MM.1S (cell line): ENCODE measurements around the gene USP50.

Experiments used
- DNase-seq: peaks from one replicate; pipeline ENCODE4 v3.0.0-alpha.2; 2015
- H2AFZ ChIP-seq: fragments of 300-600 bp; sonication (generic); 2 replicates; pipeline ENCODE4 v1.6.0; 2016; ENCODE audit warnings: antibody characterized with exemption, low read length
- H3F3A ChIP-seq: fragments of 300-600 bp; sonication (generic); 2 replicates; pipeline ENCODE4 v1.6.1; 2016; ENCODE audit warnings: mild to moderate bottlenecking, antibody characterized with exemption, low read length, moderate library complexity, mixed read lengths; ENCODE audit not compliant: insufficient read depth
- H3K27ac ChIP-seq: fragments of 300-600 bp; sonication (generic); 2 replicates; pipeline ENCODE4 v1.5.1; 2016; ENCODE audit warnings: mild to moderate bottlenecking, low read length
- H3K27me3 ChIP-seq: fragments of 300-600 bp; sonication (generic); replicated peaks from 2 replicates; pipeline ENCODE4 v1.6.0; 2016; ENCODE audit warnings: low read length; ENCODE audit not compliant: insufficient read depth
- H3K36me3 ChIP-seq: fragments of 300-600 bp; sonication (generic); replicated peaks from 2 replicates; pipeline ENCODE4 v1.6.1; 2016; ENCODE audit warnings: mild to moderate bottlenecking, low read length, mixed read lengths; ENCODE audit not compliant: insufficient read depth
- H3K4me1 ChIP-seq: fragments of 300-600 bp; sonication (generic); 2 replicates; pipeline ENCODE4 v1.6.1; 2016; ENCODE audit warnings: low read length, mixed read lengths
- H3K4me2 ChIP-seq: fragments of 300-600 bp; sonication (generic); 2 replicates; pipeline ENCODE4 v1.6.0; 2016; ENCODE audit warnings: low read depth, low read length
- H3K4me3 ChIP-seq: fragments of 300-600 bp; sonication (generic); 2 replicates; pipeline ENCODE4 v1.5.1; 2016; ENCODE audit warnings: low read length, mixed read lengths
- H3K79me2 ChIP-seq: fragments of 300-600 bp; sonication (generic); 2 replicates; pipeline ENCODE4 v1.6.1; 2016; ENCODE audit warnings: mixed run types, low read length, mixed read lengths
- H3K9ac ChIP-seq: fragments of 300-600 bp; sonication (generic); 2 replicates; pipeline ENCODE4 v1.6.1; 2016; ENCODE audit warnings: low read length, mixed read lengths
- H3K9me2 ChIP-seq: fragments of 300-600 bp; sonication (generic); replicated peaks from 2 replicates; pipeline ENCODE4 v1.6.1; 2016; ENCODE audit warnings: mild to moderate bottlenecking, low read length, mixed read lengths; ENCODE audit not compliant: insufficient read depth
- H3K9me3 ChIP-seq: fragments of 300-600 bp; sonication (generic); replicated peaks from 2 replicates; pipeline ENCODE4 v1.6.1; 2016; ENCODE audit warnings: mild to moderate bottlenecking, low read length, mixed read lengths; ENCODE audit not compliant: insufficient read depth
- H4K20me1 ChIP-seq: fragments of 300-600 bp; sonication (generic); 2 replicates; pipeline ENCODE4 v1.6.1; 2016; ENCODE audit warnings: mild to moderate bottlenecking, low read length, moderate library complexity, mixed read lengths; ENCODE audit not compliant: insufficient read depth
- EZH2 ChIP-seq: fragments of 300-600 bp; sonication (generic); optimal IDR thresholded peaks from 2 replicates; pipeline ENCODE3; 2017; ENCODE audit warnings: low read depth, mild to moderate bottlenecking, antibody characterized with exemption, low read length, mixed read lengths
- EZH2phosphoT487 ChIP-seq: fragments of 300-600 bp; sonication (generic); IDR thresholded peaks from 2 replicates; pipeline ENCODE4 v1.6.1; 2018; ENCODE audit warnings: antibody characterized with exemption, low read length
- TF ChIP-seq, protein P1 (sequence below): fragments of 300-600 bp; sonication (generic); IDR thresholded peaks from 2 replicates; pipeline ENCODE4 v1.5.1; 2016; ENCODE audit warnings: antibody characterized with exemption, low read length, mixed read lengths

USP50 gene

GRCh38 chr15:50542887-50543210 is 3.6 kb downstream of the USP50 start:
- Histone ChIP-seq H4K20me1 (no peaks in the 10 kb centered on the region), H3K4me2 (no peak overlapping the region), H3K27me3 (no peaks in the 10 kb centered on the region), H3K4me3 (no peak overlapping the region), H3K36me3 (no peaks in the 10 kb centered on the region), H3K9me3 (no peaks in the 10 kb centered on the region), H3K9ac (no peak overlapping the region), H3K4me1 (no peaks in the 10 kb centered on the region), H3K27ac (no peak overlapping the region), H2AFZ (no peak overlapping the region), H3K79me2 (no peaks in the 10 kb centered on the region), H3K9me2 (no peaks in the 10 kb centered on the region), H3F3A (no peaks in the 10 kb centered on the region)
- no peak for TF ChIP-seq EZH2phosphoT487
- TF ChIP-seq, protein P1, sequence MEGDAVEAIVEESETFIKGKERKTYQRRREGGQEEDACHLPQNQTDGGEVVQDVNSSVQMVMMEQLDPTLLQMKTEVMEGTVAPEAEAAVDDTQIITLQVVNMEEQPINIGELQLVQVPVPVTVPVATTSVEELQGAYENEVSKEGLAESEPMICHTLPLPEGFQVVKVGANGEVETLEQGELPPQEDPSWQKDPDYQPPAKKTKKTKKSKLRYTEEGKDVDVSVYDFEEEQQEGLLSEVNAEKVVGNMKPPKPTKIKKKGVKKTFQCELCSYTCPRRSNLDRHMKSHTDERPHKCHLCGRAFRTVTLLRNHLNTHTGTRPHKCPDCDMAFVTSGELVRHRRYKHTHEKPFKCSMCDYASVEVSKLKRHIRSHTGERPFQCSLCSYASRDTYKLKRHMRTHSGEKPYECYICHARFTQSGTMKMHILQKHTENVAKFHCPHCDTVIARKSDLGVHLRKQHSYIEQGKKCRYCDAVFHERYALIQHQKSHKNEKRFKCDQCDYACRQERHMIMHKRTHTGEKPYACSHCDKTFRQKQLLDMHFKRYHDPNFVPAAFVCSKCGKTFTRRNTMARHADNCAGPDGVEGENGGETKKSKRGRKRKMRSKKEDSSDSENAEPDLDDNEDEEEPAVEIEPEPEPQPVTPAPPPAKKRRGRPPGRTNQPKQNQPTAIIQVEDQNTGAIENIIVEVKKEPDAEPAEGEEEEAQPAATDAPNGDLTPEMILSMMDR = no peak
- no peak for TF ChIP-seq EZH2
- no peak for DNase-seq

DNA sequence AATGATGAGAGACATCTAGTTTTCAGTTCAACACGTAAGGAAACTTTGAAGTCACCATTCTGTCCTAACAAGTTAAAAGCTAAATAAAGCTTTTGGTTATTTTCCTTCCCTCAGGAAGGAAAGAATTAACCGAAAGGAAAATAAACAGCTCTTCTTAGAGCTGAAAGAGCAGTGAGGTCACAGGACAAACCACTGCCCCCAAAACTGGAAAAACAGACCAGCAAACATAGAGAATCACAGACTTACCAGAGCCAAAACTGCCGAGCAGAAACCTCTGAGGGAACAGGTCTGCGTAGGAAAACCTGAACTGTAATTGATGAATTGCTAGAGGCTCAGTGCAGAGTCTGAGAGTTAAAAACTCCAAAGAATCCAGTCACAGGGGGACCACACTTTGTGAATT is 14.7 kb downstream of the USP50 start:
- Histone ChIP-seq H3F3A (no peaks in the 10 kb centered on the region), H2AFZ (no peak overlapping the region), H3K36me3 (no peaks in the 10 kb centered on the region), H3K9ac (no peak overlapping the region), H3K4me2 (no peak overlapping the region), H3K9me2 (no peaks in the 10 kb centered on the region), H4K20me1 (no peaks in the 10 kb centered on the region), H3K27me3 (no peaks in the 10 kb centered on the region), H3K4me3 (no peak overlapping the region), H3K79me2 (no peaks in the 10 kb centered on the region), H3K9me3 (no peaks in the 10 kb centered on the region), H3K27ac (no peak overlapping the region), H3K4me1 (0 out of 2 replicates have a peak, but pooled peaks cover 3% of the 10 kb centered on the region)
- TF ChIP-seq EZH2 = no peak
- TF ChIP-seq EZH2phosphoT487 = no peak
- TF ChIP-seq, protein P1 = no peak
- no peak for DNase-seq

- no peak overlapping the region for H3K4me2 ChIP-seq
- H3K9ac ChIP-seq = no peak overlapping the region
- H3F3A ChIP-seq = no peaks in the 10 kb centered on the region
- H3K27ac ChIP-seq = no peak overlapping the region
- no peaks in the 10 kb centered on the region for H3K36me3 ChIP-seq
- no peaks in the 10 kb centered on the region for H3K79me2 ChIP-seq
- H4K20me1 ChIP-seq = no peaks in the 10 kb centered on the region
- H3K4me3 ChIP-seq = no peak overlapping the region
- no peaks in the 10 kb centered on the region for H3K9me2 ChIP-seq
- no peak for TF ChIP-seq EZH2
- TF ChIP-seq, protein P1 = no peak
- no peak for TF ChIP-seq EZH2phosphoT487
- H3K4me1 ChIP-seq = 0 out of 2 replicates have a peak, but pooled peaks cover 3% of the 10 kb centered on the region
- no peaks in the 10 kb centered on the region for H3K9me3 ChIP-seq
- no peaks in the 10 kb centered on the region for H3K27me3 ChIP-seq
- no peak for DNase-seq
- no peak overlapping the region for H2AFZ ChIP-seq
These were observed 15.3 kb downstream of the USP50 start for GRCh38 chr15:50531163-50531562.
